Stimulated activated CD4-positive, alpha-beta T cell treated with anti-CD3 and anti-CD28 coated beads, TNF-alpha, amount 100 ng/mL, for 24 hours (primary cell): Measurements from ENCODE around the gene KANK2.
"Not testable (repeated sequence)": the region's sequence is repeated elsewhere in the genome, so short reads cannot be mapped to it uniquely, and the experiment has no call there.

Source experiments
- DNase-seq, 3 experiments: peaks; one replicate each; pipeline ENCODE4 v3.0.0-alpha.2; 2020; ENCODE audit warnings: low read depth in 3 of 3

The KANK2 gene

DNA sequence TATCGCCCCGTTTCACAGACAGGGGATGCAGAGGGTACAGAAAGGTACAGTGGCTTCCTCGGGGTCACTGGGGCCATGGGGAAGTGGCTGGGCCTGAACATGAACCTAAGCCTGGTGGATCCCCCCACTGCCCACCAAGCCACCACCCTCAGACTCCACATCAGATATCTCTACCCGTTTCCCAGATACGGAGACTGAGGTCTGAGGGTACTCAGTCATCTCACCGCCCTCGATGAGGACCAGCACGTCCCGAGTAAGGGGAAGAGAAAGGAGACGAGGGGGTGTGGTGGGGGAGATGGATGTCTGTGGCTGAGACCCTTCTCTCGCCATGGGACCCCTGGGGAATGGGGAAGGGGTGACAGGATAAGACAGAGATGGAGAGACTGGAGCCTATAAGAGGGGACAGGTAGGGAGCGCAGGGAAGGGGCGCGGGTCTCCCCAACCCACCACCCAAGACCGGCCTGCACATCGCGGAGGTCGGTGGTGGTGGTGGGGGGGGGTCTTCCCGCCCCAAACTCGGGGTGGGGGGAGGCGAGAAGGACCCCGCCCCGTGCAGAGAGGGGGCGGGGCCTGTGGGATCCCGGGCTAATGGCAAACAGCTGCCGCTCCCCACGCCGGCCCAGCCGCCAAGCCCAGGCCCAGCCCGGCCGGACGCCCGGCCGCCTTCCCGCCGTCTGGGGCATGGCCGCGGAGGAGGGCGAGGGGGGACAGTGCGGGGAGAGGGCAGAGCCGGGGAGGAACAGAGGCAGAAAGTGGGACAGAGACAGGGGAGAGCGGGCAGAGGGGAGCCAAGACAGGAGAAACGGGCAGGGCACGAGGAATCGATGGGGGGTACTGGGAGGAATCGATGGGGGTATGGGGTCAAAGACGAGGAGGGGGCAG, 698 bp downstream of the KANK2 start:
- DNase-seq = no peak

DNA sequence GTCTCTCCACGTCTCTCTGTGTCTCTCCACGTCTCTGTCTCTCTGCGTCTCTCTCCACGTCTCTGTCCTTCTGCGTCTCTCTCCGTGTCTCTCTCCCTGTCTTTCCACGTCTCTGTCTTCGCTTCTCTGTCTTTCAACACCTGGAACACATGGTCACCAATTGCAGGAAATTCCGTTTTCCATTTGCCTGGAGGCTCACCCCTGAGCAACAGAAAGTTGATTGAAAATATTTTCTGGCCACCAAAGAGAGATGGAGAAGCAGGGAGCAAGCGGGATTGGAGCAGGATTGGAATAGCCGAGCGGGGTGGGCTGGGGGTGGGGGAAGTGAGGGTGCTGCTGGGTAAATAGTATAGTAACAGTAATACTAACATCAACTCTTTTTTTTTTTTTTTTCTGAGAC, 1.7 kb downstream of the KANK2 start:
- no peak for DNase-seq

DNA sequence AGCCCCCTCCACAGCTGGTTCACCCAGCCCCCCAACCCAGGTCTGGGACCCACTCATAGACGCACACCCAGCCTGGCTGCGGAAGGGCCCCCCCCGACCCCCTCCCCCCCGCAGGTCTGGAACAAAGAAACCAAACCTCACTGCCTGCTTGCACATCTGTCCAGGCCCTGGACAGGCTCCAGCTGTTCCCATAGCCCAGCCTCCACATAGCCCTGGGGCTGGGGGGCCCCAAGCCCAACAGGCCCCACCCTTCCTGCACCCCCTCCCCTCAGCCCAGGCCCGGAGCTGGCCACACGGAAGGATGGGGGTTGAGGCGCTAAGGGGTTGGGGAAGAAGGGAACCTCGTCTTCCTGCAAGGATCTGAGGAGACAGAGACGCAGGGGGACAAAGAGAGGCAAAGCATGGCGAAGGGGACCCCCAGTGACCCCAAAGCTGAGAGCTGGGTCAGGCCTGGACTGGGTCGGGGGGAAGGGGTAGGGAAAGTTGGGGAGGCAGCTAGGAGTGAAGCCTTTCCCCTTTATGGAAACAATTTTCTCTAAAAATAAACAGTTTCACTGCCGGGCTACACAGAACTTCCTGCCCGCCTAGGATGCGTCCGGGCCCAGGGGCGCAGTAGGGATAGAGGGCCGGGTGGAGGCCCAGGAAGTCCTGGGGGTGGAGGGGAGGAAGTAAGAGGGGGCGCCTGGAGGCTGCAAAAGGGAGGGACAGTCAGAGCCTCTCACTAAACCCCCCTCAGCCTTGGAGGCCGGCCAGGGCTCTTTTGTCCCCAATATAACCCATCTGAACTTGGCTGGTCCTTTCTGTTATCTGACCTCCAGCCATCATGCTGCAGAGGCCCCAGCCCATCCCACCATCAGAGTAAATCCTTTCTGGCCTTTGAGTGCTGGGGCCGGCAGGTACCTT, 2.4 kb downstream of the KANK2 start:
- no peak for DNase-seq

DNA sequence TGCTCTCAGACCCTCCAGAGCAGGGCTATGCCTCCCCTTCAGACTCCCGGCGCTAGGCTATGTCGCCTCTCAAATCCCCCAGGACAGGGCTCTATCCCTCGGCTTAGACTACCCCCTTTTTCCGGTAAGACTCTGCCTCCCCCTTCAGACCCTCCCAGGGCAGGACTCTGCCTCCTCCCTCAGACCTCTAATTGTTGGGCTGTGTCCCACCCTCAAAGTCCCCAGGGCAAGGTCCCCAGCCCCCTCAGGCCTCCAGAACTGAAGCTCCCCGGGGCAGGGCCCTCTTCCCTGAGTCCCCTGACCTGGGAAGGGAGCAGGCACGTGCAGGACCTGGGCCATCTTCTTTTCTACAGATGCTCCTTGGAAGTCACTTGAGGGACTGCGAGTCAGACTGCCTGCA, 3.2 kb downstream of the KANK2 start:
- DNase-seq = no peak

DNA sequence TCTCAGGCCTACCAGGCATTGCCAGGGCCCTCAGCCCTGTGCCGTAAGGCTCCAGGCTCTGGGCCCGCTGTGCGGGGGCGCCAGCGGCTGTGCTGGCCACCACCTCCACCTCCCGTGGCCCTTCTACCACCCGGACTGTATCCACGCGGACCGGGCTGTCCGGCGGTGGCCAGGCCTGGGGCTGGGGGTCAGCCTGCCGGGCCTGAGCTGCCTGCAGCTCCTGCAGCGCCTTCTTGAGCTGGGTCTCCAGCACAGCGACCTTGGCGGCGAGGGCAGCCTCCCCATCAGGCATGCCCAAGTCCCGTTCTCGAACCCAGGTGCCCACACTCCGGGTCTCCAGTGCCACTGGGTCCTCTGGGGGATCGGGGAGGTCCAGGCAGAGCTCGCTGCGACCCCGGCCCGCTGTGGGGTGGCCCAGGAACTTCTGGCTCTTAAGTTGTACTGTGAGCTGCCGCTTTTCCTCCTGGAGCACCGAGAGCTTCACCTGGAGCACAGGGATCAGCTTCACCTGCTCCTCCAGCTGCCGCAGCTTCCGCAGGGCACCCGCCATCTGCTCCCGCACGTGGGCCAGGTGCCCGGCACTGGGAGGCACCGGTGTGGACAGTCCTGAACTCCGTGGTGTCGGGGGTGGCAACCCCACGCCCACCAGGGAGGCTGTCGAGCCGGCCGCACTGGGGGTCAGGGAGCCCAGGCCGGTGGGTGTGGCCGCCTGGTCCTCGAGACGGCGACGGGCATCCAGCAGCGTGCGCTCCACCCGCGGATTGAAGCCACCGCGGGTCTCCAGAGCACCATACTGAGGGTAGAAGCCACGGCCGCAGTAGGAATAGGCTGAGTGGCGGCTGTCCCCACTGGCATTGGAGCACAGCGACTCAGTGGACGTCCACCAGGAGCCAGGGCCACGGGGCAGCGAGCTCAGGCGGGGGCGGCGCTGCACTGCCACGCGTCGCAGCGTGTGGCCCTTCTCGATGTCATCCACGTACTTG, 4.1 kb downstream of the KANK2 start:
- no peak for DNase-seq

DNA sequence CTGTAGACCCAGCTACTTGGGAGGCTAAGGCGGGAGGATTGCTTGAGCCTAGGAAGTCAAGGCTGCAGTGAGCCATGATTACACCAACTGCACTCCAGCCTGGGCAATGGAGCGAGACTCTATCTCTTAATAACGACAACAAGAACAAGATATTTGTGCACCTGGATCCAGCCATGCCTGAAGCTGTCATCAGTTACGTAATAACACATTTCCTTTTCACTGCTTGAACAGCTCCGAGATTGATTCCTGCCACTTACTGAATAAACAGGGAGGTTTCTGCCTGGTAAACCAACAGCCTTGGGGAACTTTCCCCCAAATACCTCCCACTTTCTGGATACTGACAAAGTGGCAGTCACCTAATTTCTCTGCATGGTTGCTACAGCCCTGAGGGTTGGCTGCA, 5.4 kb downstream of the KANK2 start:
- DNase-seq = no peak

DNA sequence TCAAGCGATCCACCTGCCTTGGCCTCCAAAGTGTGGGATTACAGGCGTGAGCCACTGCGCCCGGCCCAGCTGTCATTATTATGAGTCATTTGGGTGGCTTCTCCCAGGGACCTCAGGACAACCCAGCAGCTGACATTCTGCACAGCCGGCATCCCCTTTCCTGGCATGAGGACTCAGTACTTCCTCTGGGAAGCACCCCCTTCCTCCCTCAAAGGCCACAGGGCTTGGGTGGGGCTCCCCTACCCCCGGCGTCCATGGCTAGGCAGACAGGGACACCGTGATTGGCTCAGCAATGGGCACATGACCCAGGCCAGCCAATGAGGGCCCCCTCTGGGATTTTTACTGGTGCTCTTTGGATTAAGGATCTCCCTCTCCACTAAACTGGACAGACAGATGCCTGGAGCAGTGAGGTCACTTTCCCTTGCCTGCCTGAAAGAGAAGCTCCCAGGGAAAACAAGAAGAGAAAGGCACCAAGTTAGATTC, 6.0 kb downstream of the KANK2 start:
- DNase-seq = no peak

DNA sequence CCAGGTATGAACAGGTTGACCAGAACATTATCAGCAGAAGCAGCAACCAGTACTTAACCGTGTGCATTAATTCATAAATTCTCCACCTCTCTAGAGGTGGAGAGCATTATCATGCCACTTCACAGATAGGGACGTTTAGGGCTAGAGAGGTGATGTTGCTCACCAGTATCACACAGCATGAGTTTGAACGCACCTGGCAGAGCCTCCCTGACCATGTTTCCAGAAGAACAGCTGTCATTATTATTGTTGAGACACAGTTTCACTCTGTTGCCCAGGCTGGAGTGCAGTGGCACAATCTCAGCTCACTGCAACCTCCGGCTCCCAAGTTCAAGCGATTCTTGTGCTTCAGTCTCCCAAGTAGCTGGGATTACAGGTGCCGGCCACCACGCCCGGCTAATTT, 6.8 kb downstream of the KANK2 start:
- DNase-seq = no peak

DNA sequence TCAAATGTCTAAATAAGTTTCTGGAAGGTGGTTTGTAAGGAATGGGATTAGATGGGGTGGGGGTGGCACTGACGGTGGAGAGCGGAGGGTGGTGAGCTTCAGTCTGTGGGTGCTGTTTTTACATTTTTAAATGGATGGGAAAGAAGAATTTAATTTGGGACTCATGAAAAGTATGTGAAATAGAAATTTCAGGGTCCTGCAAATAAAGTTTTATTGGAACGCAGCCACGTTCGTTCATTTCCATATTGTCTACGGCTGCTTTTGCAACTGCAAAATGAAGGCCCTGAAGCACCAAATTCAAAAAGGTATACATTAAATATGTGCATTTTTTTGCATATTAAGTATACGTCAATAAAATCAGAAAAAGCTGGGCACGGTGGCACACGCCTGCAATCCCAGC, 9.9 kb downstream of the KANK2 start:
- no peak for DNase-seq

DNA sequence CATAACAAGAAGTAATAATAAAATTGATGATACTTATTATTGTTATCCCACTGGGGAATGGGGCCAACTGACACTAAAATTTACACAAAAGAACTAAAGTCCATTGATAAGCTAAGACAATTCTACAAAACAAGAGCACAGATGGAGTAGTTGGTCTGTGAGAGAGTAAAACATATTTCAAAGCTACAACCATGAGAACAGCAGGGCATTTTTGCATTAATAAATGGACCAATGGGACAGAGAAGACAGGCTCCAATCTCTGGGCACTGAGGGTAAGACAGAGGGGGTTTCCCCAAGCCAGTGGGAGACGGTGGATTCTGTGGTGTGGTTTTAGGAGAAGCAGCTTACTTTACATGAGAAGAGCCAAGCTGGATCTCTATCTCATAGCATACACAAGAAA, 14.4 kb downstream of the KANK2 start:
- no peak for DNase-seq

DNA sequence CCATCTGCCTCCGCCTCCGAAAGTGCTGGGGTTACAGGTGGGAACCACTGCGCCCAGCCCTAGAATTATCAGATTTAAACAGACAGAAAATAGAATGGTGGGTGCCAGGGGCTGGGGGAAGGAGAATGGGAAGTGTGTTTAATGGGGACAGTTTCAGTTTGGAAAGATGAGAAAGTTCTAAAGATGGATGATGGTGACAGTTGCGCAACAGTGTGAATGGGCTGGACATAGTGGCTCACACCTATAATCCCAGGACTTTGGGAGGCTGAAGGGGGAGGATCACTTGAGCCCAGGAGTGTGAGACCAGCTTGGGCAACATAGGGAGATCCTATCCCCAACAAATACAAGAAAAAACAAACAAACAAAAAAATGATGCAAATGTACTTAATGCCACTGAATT, 15.9 kb downstream of the KANK2 start:
- DNase-seq = no peak

DNA sequence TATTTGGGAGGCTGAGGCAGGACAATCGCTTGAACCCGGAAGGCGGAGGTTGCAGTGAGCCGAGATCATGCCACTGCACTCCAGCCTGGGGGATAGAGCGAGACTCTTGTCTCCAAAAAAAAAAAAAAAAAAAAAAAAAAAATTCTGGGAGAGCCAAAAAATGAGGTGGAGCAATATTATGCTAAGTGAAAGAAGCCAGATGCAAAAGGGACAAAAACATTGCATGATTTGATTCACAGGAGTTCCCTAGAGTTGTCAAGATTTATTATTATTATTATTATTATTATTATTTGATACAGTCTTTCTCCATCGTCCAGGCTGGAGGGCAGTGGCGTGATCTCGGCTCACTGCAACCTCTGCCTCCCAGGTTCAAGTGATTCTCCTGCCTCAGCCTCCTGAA, 16.4 kb downstream of the KANK2 start:
- not testable (repeated sequence) for DNase-seq

DNA sequence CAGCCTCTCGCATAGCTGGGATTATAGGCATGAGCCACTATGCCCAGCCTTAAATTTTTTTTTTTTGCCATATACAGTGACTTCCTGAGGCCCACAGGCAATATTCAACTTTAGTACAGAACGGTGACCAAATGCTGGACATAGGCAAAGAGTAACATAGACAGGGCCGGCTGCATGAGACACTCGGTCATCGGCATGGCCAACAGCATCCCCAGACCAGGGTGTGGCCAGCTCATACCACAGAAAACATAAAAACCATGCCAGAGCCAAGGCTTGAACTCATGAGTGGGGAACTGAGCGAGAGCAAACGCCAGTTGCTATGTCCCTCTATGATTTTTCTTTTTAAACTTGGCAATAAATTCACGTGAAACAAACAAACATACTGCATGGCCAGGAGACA, 17.0 kb downstream of the KANK2 start:
- DNase-seq = no peak

DNA sequence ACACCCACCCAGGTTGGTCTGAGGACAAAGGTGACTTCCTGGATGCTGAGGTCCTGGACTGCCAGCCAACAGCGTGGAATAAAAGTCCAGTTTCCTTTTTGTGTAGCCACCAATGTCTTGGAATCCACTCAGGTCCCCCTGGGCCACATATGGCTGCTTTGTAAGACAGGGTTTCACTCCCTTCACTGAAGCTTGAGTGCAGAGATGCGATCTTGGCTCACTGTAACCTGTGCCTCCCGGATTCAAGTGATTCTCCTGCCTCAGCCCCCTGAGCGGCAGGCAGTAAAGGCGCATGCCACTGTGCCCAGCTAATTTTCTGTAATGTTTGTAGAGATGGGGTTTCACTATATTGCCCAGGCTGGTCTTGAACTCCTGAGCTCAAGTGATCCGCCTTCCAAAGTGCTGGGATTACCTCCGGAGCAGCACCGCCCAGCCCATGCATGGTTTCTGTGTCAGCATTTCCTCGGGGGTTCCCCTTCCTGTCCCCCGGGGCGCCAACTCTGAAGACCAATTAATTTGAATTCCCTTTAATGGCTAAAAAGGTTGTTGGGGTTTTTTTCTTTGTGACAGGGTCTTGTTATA, 17.5 kb downstream of the KANK2 start:
- DNase-seq = no peak

DNA sequence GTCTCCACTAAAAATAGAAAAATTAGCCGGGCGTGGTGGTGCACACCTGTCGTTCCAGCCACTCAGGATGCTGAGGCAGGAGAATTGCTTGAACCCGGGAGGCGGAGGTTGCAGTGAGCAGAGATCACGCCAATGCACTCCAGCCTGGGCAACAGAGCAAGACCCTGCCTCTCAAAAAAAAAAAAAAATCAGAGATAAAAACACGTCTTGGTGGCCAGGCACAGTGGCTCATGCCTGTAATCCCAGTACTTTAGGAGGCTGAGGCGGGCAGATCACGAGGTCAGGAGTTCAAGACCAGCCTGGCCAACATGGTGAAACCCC, 18.2 kb downstream of the KANK2 start:
- DNase-seq = not testable (repeated sequence)

DNA sequence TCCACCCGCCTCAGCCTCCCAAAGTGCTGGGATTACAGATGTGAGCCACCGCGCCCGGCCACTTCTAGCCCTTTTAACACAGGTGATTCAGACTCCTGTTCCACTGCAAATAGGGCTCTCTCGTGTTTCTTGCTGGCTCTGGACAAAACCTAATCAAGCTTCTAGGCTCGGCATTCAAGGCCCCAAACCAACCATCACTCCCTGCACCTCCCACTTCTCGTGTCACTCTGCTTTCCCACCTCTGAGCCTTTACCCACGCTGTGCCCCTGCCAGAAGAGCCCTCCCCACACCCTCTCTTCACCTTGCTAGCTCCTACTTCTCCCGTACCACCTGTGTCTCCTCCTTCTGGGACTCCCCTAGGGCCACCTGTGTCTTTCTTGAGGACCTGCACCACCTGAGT, 19.8 kb downstream of the KANK2 start:
- no peak for DNase-seq

DNA sequence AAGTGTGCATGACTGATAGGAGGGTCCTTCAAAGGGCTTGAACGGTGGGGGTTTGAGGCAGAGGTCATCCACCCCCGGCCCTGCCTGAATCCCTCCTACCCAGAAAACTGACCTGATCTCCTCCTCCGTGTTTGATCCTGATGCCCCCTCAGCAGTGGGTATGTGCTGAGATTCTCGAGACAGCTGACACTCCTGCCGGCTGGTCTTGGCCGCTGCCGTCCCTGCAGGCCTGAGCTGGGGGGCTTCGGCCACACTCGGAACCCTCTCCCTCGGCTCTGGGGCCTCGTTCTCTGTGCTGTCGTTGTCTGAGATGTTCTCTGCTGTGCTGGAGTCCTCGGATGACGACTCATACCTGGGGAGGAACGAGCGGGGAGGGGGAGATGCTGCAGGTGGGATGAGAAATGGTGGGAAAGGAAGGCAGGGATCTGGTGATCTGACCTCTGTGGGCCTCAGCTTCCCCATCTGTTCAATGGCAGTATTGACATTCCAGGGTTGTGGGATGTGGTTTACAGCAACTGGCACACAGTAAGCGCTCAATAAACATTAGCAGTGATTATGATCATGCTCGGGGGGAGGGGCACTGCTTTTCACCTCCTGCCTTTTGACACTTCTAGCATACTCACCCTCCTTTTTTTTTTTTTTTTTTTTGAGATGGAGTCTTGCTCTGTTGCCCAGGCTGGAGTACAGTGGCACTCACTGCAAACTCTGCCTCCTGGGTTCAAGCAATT, 20.7 kb downstream of the KANK2 start:
- DNase-seq = no peak

DNA sequence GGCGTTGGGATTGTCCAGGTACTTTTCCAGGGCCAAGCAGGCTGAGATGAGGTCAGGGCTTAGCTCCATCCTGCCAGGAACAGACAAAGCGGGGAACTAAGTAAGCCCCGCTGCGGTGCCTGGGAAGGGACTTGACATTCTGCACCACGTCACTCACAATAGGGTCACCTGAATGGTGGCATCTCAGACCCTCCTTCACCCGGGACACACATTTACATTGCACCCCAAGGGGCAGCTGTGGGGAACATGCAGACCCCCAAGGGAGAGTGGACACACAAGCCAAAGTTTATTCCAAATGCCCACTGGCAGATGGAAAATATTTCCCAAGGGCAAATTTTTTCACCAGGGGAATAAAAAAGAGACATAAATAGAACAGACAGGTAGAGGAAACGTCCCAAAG, 21.4 kb downstream of the KANK2 start:
- DNase-seq = no peak

DNA sequence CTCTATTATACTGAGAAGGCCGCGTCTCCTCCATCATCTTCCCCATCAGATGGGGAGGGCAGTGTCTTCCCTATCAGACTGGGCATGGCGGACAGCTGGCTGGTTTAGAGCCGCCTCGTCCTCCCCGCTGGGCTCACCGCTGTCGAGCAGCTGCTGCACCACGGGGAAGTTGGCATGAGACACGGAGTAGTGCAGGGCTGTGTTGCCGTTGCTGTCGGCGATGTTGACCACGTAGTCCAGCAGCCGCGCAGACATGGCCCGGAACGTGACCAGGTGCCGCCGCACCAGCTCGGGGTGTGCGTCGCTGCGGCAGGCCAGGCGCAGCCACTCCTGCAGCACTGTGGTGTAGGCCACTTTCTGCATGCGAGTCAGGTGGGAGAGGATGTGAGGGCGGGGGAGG, 23.0 kb downstream of the KANK2 start:
- DNase-seq = no peak

DNA sequence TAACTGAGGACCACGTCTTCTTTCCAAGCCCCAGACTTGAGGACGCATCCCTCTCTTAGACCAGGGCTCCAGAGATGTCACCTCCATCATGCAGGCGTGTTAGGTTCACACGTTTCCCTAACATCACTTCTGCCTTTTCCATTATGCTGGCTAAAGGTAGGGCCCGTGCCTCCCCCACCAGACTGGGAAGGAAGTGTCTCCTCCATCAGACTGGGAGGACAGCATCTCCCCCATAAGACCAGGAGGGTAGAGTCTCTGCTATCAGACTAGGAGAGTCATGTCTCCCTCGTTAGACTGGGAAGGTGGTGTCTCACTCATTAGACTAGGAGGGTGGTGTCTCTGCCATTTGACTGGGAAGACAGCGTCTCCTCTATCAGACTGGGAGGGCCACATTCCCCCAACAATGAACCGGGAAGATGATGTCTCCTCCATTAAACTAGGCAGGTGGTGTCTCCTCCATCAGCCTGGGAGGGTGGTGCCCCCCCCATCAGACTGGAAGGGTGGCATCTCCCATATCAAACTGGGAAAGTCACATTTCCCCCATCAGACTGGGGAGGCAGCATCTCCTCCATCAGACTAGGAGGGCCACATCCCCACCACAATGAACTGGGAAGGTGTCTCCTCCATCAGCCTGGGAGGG, 23.7 kb downstream of the KANK2 start:
- DNase-seq = no peak
